NCI-H524 treated with DMSO at 0.1 percent for 48 hours (cell line): ENCODE data around the gene ZNF284.
A peak's percentile ranks its signal among the peaks of the same experiment; 100 is the strongest.
"Not testable (repeated sequence)": the region's sequence is repeated elsewhere in the genome, so short reads cannot be mapped to it uniquely, and the experiment has no call there.

Experiments
- DNase-seq: peaks from one replicate; lab custom pipeline; 2025; lab: John Stamatoyannopoulos, UW

ZNF284 gene

GRCh38 chr19:44111910-44112463 lies 40.0 kb downstream of the ZNF284 start:
- peak; percentile 8 for DNase-seq

- no peak for DNase-seq
Observed at GRCh38 chr19:44112802-44113137, 40.8 kb downstream of the ZNF284 start.

- DNase-seq = peak; percentile 93
Observed at GRCh38 chr19:44113138-44113783, 41.3 kb downstream of the ZNF284 start, which contains the start of gene ZNF225. Gene ZNF225 (plus strand): TSS chr19:44113399. CDS start chr19:44115828, 2,429 bp downstream.

DNA sequence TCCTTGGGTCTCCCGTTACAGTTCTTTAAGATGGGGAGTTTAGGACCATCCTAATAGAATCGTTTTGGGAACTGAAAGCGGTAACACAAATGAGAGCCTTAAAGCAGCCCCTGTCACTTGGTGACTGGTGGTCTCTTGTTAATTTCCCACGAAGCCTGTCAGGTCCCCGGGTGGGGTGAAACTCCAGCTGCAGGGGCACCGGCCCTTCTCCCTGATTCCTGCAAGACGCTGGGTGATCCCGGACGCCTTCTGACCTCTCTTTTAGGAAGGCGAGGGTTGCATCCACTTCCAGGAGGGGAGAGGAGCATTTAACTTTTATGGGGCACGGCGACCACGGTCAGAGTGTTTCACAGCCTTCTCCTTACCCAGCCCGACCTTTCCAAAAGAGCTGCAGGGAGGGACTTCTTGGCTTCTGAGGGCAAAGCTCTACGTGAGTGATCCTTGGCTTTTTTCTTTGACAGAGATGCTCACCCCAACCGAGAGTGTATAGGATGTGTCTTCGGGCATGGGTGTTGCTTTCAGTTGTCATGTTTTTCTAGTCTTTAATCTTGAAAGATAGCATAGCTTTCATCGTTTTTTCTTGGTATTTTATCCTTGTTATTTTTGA lies 41.9 kb downstream of the ZNF284 start:
- DNase-seq = no peak

- DNase-seq = not testable (repeated sequence)
Observed at GRCh38 chr19:44121162-44121561, 49.2 kb downstream of the ZNF284 start.

- no peak for DNase-seq
Observed at GRCh38 chr19:44131955-44132354, 60.0 kb downstream of the ZNF284 start.
